ENCODE measurements around the gene ZSCAN20. TPM values are rescaled to one million over a fixed set of nuclear protein-coding genes. Genes with fewer than 3 reads are reported as not detected.
A peak's percentile ranks its signal among the peaks of the same experiment; 100 is the strongest.

Gene ZSCAN20
- total and polyA plus RNA-seq, 7 donors = 0.69 to 8.2 (median 5.8) TPM

DNA sequence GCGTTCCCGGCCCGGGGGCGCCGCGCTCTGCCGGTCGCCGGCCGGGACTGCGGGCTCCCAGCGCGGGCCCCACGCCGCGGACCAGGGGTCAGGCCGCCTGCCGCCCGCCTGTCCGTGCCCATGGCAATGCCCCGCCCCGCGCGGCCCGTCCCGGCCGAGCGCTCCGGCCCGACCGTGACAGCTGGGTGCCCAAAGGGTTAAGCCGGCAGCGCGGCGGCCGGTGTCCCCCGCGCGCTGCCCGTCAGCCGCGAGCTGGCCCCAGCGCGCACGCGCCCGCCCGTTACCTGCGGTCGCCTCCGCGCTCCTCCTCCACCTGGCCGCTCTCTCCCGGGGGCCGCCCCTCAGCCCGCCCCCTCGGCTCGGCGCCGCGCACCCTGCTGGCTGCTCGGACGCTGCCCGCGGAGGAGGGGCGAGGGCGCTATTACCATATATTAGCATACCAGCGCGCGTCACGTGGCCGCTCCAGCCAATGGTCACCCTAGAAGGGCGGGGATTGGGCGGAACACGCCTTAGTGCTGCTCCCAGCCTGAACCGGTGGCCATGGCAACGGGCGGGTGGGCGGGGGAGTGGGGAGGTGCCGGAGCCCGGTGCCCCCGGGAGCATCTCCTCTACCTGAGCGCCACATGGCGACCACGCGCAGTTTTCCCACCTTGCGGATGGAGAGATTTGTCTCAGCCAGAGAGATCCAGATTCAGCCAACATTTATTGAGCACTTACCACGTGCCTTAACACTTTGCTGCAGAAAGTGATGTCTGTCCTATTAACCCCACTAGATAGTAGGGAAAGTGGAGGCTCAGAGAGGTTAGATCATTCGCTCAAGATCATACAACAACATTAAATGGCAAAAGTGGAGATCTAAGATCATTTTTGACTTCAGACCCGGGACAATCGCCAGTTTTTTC, 41.5 kb upstream of the ZSCAN20 start, which contains the start of gene PHC2:
Gene PHC2 (minus strand): TSS at position 404 of the 902 bp plus-strand sequence. CDS start 55,556 bp downstream, outside the sequence.
- H3K27me3 ChIP-seq = no peaks in the 10 kb centered on the region
- 1% methylated on average over 91 of the region's 91 CpGs for WGBS, 2 donors
- H3K9me3 ChIP-seq = no peaks in the 10 kb centered on the region
- peaks cover 0 to 55% (median 47%) of the 10 kb centered on the region in 4 donors for H3K4me1 ChIP-seq
- TF ChIP-seq, protein P1, sequence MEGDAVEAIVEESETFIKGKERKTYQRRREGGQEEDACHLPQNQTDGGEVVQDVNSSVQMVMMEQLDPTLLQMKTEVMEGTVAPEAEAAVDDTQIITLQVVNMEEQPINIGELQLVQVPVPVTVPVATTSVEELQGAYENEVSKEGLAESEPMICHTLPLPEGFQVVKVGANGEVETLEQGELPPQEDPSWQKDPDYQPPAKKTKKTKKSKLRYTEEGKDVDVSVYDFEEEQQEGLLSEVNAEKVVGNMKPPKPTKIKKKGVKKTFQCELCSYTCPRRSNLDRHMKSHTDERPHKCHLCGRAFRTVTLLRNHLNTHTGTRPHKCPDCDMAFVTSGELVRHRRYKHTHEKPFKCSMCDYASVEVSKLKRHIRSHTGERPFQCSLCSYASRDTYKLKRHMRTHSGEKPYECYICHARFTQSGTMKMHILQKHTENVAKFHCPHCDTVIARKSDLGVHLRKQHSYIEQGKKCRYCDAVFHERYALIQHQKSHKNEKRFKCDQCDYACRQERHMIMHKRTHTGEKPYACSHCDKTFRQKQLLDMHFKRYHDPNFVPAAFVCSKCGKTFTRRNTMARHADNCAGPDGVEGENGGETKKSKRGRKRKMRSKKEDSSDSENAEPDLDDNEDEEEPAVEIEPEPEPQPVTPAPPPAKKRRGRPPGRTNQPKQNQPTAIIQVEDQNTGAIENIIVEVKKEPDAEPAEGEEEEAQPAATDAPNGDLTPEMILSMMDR (IDR thresholded peaks at IDR 0.05) = peak in 2 of 4 experiments; percentile 16 to 24
- TF ChIP-seq EP300 (IDR thresholded peaks at IDR 0.05) (no peak), POLR2AphosphoS5 (IDR thresholded peaks at IDR 0.05) (peak; percentile 41 to 83 (median 72))
- DNase-seq = peak; percentile 98
- H3K27ac ChIP-seq = peak within 1 kb of the TSS; percentile 71 to 87 (median 87)
- no peaks in the 10 kb centered on the region for H3K36me3 ChIP-seq
- intact Hi-C loops (cut with DNase I) = loop anchor here (5.0 kb wide), 1 partner anchor 41 kb away; the partner anchor contains the start of gene ZSCAN20
- peak within 1 kb of the TSS; percentile 48 to 94 (median 84) for H3K4me3 ChIP-seq

GRCh38 chr1:33433509-33434362, 38.7 kb upstream of the ZSCAN20 start:
- Histone ChIP-seq H3K27me3 (no peaks in the 10 kb centered on the region), H3K9me3 (no peaks in the 10 kb centered on the region), H3K4me1 (peaks cover 0 to 38% (median 32%) of the 10 kb centered on the region in 4 donors), H3K36me3 (no peaks in the 10 kb centered on the region), H3K27ac (peak overlapping the region; percentile 47 to 87 (median 72)), H3K4me3 (no peak overlapping the region)
- TF ChIP-seq POLR2A (IDR thresholded peaks at IDR 0.05) = no peak
- TF ChIP-seq EP300 (IDR thresholded peaks at IDR 0.05) = peak in 1 of 4 donors; percentile 16
- TF ChIP-seq, protein P1 (IDR thresholded peaks at IDR 0.05) = no peak
- TF ChIP-seq POLR2AphosphoS5 (IDR thresholded peaks at IDR 0.05) = peak; percentile 55 to 75 (median 57)
- peak; percentile 86 for DNase-seq
- WGBS, 2 donors = 60 to 61% methylated on average over 3 of the region's 3 CpGs
- intact Hi-C loops (cut with DNase I) = loop anchor here (5.0 kb wide), 1 partner anchor 39 kb away; the partner anchor contains the start of gene ZSCAN20

GRCh38 chr1:33434363-33434750, 38.1 kb upstream of the ZSCAN20 start:
- peak overlapping the region in 3 of 4 donors; percentile 13 to 87 (median 87) for H3K27ac ChIP-seq
- intact Hi-C loops (cut with DNase I) = loop anchor here (5.0 kb wide), 1 partner anchor 38 kb away; the partner anchor contains the start of gene ZSCAN20

More at GRCh38 chr1:33434363-33434750, 38.1 kb upstream of the ZSCAN20 start:
- H3K9me3 ChIP-seq = no peaks in the 10 kb centered on the region
- H3K36me3 ChIP-seq = no peaks in the 10 kb centered on the region
- no peak for DNase-seq
- peaks cover 0 to 32% (median 26%) of the 10 kb centered on the region in 4 donors for H3K4me1 ChIP-seq
- WGBS, 2 donors = 79 to 89% methylated on average over 1 of the region's 1 CpG
- TF ChIP-seq, protein P1 (IDR thresholded peaks at IDR 0.05) = no peak
- TF ChIP-seq POLR2AphosphoS5 (IDR thresholded peaks at IDR 0.05) (no peak), EP300 (IDR thresholded peaks at IDR 0.05) (no peak), POLR2A (IDR thresholded peaks at IDR 0.05) (no peak)
- no peak overlapping the region for H3K4me3 ChIP-seq
- no peaks in the 10 kb centered on the region for H3K27me3 ChIP-seq
